ENCODE measurements around the gene NUDT14. TPM values are rescaled to one million over a fixed set of nuclear protein-coding genes. Genes with fewer than 3 reads are reported as not detected.

The NUDT14 gene
- total and polyA plus RNA-seq, 2 of the 4 experiments (the other 2 are of a cell fraction), result 5.6 to 9.3 TPM

DNA sequence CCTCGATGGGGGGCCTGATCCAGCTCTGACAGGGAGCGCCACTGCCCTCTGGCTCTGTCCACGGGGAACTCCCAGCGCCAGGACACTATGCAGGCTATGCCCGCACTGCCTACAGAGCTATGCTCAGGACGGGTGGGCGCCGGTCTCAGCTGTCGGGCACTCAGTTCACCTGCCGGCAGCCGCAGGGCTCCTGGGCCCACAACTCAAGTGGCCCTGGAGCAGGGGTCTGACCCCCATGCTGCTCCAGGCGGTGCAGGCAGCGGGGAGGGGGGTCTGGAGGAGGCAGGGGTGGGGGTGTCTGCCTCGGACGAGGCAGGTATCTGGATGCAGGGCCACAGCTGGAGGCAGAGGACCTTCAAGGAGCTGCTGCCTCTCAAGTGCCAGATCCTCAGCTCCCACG, 28.5 kb upstream of the NUDT14 start:
- Histone ChIP-seq H3K9me1 (ENCODE audit: insufficient read depth, low read length) (no peaks in the 10 kb centered on the region), H3K79me1 (ENCODE audit: low read depth in 1 of 2, low read length in 2 of 2) (no peaks in the 10 kb centered on the region), H2BK120ac (ENCODE audit: low read depth, low read length) (no peak overlapping the region), H3K9ac (ENCODE audit: low read depth, low read length) (no peak overlapping the region), H3K14ac (replicated peaks; ENCODE audit: low read depth, low read length) (no peak overlapping the region), H2BK15ac (ENCODE audit: low read depth, low read length) (no peak overlapping the region), H3K18ac (ENCODE audit: low read depth, low read length) (no peak overlapping the region), H3K4ac (ENCODE audit: low read depth, low read length) (no peak overlapping the region), H2AK9ac (replicated peaks; ENCODE audit: low read depth, low read length, poor library complexity) (no peak overlapping the region), H3K4me2 (ENCODE audit: low read depth, low read length) (no peak overlapping the region), H4K8ac (ENCODE audit: low read depth in 2 of 2, low read length in 2 of 2) (no peak overlapping the region), H3K56ac (ENCODE audit: extremely low read depth, insufficient read depth, low read length) (no peak overlapping the region), H3K27me3 (ENCODE audit: control insufficient read depth, insufficient read depth, low read length) (no peaks in the 10 kb centered on the region), H2BK20ac (ENCODE audit: low read depth, low read length) (no peak overlapping the region), H3K4me3 (ENCODE audit: insufficient read depth, low read depth, low read length) (no peak overlapping the region), H2AK5ac (ENCODE audit: low read depth, low read length) (no peak overlapping the region), H4K91ac (ENCODE audit: insufficient read depth, low read depth, low read length) (no peak overlapping the region), H3K4me1 (ENCODE audit: control insufficient read depth, insufficient read depth, low read length) (no peaks in the 10 kb centered on the region; the same call in 1 of the 2 replicates), H3K36me3 (ENCODE audit: control insufficient read depth, insufficient read depth, low read length) (peaks cover 14% of the 10 kb centered on the region), H4K20me1 (ENCODE audit: insufficient read depth, low read length) (peaks cover 3% of the 10 kb centered on the region; the same call in 1 of the 2 replicates), H3K27ac (ENCODE audit: insufficient read depth, low read length) (no peak overlapping the region), H2BK5ac (ENCODE audit: low read depth, low read length, poor library complexity, severe bottlenecking) (no peak overlapping the region), H2AFZ (replicated peaks; ENCODE audit: low read length, poor library complexity) (no peak overlapping the region), H3K9me3 (ENCODE audit: control insufficient read depth, insufficient read depth, low read length) (no peaks in the 10 kb centered on the region), H3K23ac (ENCODE audit: low read depth, low read length) (no peak overlapping the region), H4K5ac (ENCODE audit: low read depth, low read length) (no peak overlapping the region)
- ATAC-seq (ENCODE audit: low read depth) (no peak), DNase-seq (no peak)
- WGBS, 2 experiments (ENCODE audit: extremely low coverage in 2 of 2, insufficient read length in 1 of 2), result 96% methylated on average over 8 of the region's 16 CpGs; no CpG with 5 or more reads in 1 of the 2 experiments
- ChIA-PET CTCF (no interaction called here), POLR2A (ENCODE audit: unreplicated experiment) (no interaction called here)
- dilution Hi-C loops (cut with HindIII; ENCODE audit: low sequenced_read_pairs, unreplicated experiment) (no loop called here), intact Hi-C loops (cut with micrococcal nuclease) (no loop called here), in situ Hi-C loops (cut with MboI; ENCODE audit: low sequenced_read_pairs) (no loop called here)
- TF ChIP-seq POLR2A (IDR thresholded peaks at IDR 0.05; ENCODE audit: low read depth, low read length), result no peak
- no peak for TF ChIP-seq SMC3 (IDR thresholded peaks at IDR 0.05; ENCODE audit: low read depth, low read length)
- no peak for TF ChIP-seq CHD1 (IDR thresholded peaks at IDR 0.05; ENCODE audit: low read depth, low read length)
- TF ChIP-seq MAZ (IDR thresholded peaks at IDR 0.05; ENCODE audit: borderline replicate concordance, low read depth, low read length), result no peak
- TF ChIP-seq, protein P1, sequence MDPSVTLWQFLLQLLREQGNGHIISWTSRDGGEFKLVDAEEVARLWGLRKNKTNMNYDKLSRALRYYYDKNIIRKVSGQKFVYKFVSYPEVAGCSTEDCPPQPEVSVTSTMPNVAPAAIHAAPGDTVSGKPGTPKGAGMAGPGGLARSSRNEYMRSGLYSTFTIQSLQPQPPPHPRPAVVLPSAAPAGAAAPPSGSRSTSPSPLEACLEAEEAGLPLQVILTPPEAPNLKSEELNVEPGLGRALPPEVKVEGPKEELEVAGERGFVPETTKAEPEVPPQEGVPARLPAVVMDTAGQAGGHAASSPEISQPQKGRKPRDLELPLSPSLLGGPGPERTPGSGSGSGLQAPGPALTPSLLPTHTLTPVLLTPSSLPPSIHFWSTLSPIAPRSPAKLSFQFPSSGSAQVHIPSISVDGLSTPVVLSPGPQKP (IDR thresholded peaks at IDR 0.05; ENCODE audit: borderline replicate concordance, low read depth, low read length), result no peak
- no peak for TF ChIP-seq CEBPB (IDR thresholded peaks at IDR 0.05; ENCODE audit: low read depth, low read length)
- no TSS peak for BruUV-seq (replicated peaks)
